Thymus (tissue), 11 donors: ENCODE data around the gene PLXNB2. TPM values are rescaled to one million over a fixed set of nuclear protein-coding genes. Genes with fewer than 3 reads are reported as not detected.

Experiments
- DNase-seq, 9 donors: peaks; one replicate each; pipeline ENCODE4 v3.0.0-alpha.2; 2013; ENCODE audit warnings: low spot score in 9 of 9, low read depth in 6 of 9, missing footprints in 1 of 9
- H3K27ac ChIP-seq, 2 donors: one replicate each; pipeline ENCODE4 v1.5.1; 2013; ENCODE audit warnings: control low read depth in 1 of 2, low read depth in 1 of 2, low read length in 1 of 2, mild to moderate bottlenecking in 1 of 2, moderate library complexity in 1 of 2
- H3K27me3 ChIP-seq, 2 donors: one replicate each; pipeline ENCODE4 v1.5.1; 2013; ENCODE audit warnings: low read length in 1 of 2; ENCODE audit not compliant: control insufficient read depth in 2 of 2, insufficient read depth in 1 of 2
- H3K36me3 ChIP-seq, 2 donors: one replicate each; pipeline ENCODE4 v1.5.1; 2013; ENCODE audit warnings: low read length in 1 of 2, mild to moderate bottlenecking in 1 of 2, moderate library complexity in 1 of 2; ENCODE audit not compliant: control insufficient read depth in 2 of 2, insufficient read depth in 2 of 2
- H3K4me1 ChIP-seq, 2 donors: one replicate each; pipeline ENCODE4 v1.5.1; 2013; ENCODE audit warnings: low read length in 2 of 2; ENCODE audit not compliant: control insufficient read depth in 2 of 2, insufficient read depth in 2 of 2
- H3K4me3 ChIP-seq, 2 donors: one replicate each; pipeline ENCODE4 v1.5.1; 2013; ENCODE audit warnings: low read length in 2 of 2, control low read depth in 1 of 2, mild to moderate bottlenecking in 1 of 2
- H3K9me3 ChIP-seq, 2 donors: one replicate each; pipeline ENCODE4 v1.5.1; 2013; ENCODE audit warnings: low read length in 1 of 2, mild to moderate bottlenecking in 1 of 2; ENCODE audit not compliant: control insufficient read depth in 2 of 2, insufficient read depth in 1 of 2
- WGBS: extraction: QIAGEN DNeasy Blood & Tissue Kit; methylation state at CpG from one replicate; pipeline ENCODE4 v1.1.7; 2013; 5-methylcytosine and 5-hydroxymethylcytosine counted together
- polyA plus RNA-seq: library from polyadenylated mRNA; stranded (reverse); fragments of 200-250 nt; gene quantifications from one replicate; pipeline ENCODE4 v1.2.3, GENCODE V29; 2013
- total RNA-seq: library from RNA; stranded (reverse); fragments of 120-200 nt; gene quantifications from one replicate; pipeline ENCODE4 v1.2.4, GENCODE V29; 2013
- donor health status: healthy.

PLXNB2 gene
- total and polyA plus RNA-seq, 2 donors, result 13.1 to 53.2 TPM

DNA sequence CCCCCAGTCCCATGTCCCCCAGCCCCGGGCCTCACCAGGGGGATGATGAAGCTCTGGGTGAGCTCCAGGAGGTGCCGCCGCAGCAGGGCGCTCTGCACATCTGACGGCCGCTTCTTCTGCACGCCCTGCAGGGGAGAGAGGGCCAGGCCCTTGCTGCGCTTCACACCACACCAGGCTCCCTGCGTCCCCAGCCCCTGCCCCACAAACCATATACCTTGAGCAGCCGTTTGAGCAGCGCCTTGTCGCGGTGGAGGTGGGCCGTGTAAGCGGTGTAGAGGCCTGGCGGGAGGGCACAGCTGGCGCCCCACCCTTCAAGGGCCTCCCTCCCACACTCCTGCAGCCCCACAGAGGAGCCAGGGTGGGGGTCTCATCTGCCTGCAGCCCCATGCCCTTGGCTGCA lies 6.2 kb upstream of the PLXNB2 start:
- no peaks in the 10 kb centered on the region for H3K36me3 ChIP-seq
- H3K9me3 ChIP-seq, result peaks cover 0 to 1% of the 10 kb centered on the region in 2 donors
- H3K27ac ChIP-seq, result no peak overlapping the region
- H3K4me1 ChIP-seq, result peaks cover 12 to 25% of the 10 kb centered on the region in 2 donors
- no peak overlapping the region for H3K4me3 ChIP-seq
- DNase-seq, result peak in 1 of 9 donors; percentile 41
- peaks cover 10 to 35% of the 10 kb centered on the region in 2 donors for H3K27me3 ChIP-seq
- WGBS, result 73% methylated on average over 17 of the region's 17 CpGs

DNA sequence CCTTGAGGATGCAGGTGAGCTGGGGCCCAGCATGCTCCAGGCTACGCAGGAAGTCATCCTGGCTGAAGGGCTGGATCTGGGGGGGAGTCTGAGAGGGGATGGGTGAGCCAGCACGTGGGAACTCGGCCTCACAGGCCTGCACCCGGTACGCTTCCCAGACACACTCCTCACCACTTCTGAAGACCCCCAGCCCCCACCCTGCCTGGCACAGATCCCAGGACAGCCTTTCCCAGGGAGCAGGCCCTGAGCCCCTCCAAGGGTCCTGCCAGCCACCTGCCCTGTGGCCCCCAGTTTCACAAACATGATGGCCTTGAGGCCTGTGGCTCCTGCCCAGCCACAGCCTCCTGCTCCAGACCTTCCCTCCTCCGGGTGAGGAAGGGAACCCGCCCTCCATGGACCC lies 5.6 kb upstream of the PLXNB2 start:
- no peak for DNase-seq
- Histone ChIP-seq H3K27ac (no peak overlapping the region), H3K36me3 (no peaks in the 10 kb centered on the region), H3K4me3 (no peak overlapping the region), H3K9me3 (peaks cover 1% of the 10 kb centered on the region in 2 donors), H3K27me3 (peaks cover 16 to 41% of the 10 kb centered on the region in 2 donors), H3K4me1 (peaks cover 12 to 29% of the 10 kb centered on the region in 2 donors)
- 87% methylated on average over 7 of the region's 7 CpGs for WGBS

DNA sequence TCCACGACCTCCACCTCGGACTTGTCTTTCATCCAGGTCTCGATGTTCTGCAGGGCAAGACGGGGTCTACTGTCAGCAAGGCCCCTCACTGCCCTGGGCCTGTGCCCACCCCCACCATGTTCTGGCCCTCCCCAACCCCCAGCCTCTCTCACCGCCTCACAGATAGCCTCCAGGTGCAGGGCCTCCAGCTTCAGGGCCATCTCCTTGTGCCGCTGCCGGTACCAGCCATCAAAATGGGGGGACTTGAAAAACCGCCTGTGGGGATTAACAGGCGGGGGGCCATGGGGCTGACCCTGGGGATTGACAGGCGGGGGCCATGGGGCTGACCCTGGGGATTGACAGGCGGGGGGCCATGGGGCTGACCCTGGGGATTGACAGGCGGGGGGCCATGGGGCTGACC lies 4.9 kb upstream of the PLXNB2 start:
- H3K27me3 ChIP-seq, result peaks cover 19 to 46% of the 10 kb centered on the region in 2 donors
- peaks cover 12 to 31% of the 10 kb centered on the region in 2 donors for H3K4me1 ChIP-seq
- no peak overlapping the region for H3K4me3 ChIP-seq
- H3K36me3 ChIP-seq, result no peaks in the 10 kb centered on the region
- no peak overlapping the region for H3K27ac ChIP-seq
- no peak for DNase-seq
- over 99% methylated on average over 12 of the region's 12 CpGs for WGBS
- H3K9me3 ChIP-seq, result peaks cover 1 to 4% of the 10 kb centered on the region in 2 donors

DNA sequence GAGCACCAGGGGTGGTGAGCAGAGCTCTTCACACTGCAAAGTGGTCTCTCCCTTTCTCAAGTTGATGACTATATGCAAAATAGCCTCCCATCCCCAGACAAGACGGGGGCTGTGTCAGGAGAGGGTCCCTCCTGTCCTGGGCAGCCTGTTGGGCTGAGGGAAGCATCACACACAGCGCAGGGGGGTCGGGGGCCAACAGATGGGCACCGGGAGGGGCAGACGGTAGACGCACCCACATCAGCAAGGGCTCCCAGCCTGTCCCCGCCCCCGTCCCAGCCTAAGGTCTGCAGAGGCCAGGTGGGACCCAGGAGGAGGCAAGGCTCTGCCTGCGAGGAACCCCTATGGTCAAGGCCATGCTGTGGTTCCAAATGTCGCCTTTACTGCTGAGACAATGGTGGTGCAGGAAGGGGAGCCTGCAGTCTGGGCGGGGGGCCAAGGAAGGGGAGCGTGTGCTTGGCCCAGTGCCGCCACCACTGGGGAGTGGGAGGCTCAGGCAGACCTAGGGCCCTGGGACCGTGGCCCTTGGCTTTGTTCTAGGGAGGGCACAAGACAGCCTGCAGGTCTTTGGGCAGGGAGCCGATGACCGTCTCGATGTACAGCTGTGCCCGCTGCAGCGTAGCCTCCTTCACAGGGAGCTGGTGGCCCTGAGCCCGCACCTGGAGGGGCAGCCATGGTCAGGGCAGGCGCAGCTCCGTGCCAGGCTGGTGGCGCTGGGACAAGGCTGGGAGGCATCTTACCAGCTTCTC lies 4.3 kb upstream of the PLXNB2 start:
- Histone ChIP-seq H3K27ac (no peak overlapping the region), H3K4me3 (no peak overlapping the region), H3K36me3 (no peaks in the 10 kb centered on the region), H3K9me3 (peaks cover 1 to 4% of the 10 kb centered on the region in 2 donors), H3K4me1 (peaks cover 15 to 33% of the 10 kb centered on the region in 2 donors), H3K27me3 (peaks cover 24 to 51% of the 10 kb centered on the region in 2 donors)
- WGBS, result 96% methylated on average over 23 of the region's 23 CpGs
- DNase-seq, result no peak

DNA sequence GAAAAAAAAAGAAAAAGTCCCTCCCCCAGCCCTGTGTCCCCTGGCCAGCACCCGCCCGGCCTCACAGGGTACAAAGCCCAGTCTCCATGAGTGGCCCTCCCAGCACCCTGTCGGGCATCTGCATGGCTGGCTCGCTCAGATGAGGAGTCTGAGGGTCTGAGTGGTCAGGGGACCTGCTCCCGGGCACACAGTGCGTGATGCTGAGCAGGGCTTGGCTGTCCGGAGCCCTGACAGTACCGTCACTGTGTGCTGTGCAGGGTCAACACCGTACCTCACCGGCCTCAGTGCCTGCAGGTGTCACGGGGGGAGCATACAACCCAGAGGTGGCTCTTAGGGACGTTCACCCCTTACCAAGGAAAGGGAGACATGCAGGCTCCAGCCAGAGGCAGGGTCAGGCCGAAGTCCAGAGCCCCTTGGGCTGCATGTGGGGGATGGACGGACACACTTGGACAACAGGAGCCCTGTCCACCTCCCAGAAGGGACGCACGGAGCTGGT lies 3.6 kb upstream of the PLXNB2 start:
- DNase-seq, result no peak
- 97% methylated on average over 16 of the region's 16 CpGs for WGBS
- Histone ChIP-seq H3K4me3 (no peak overlapping the region), H3K27ac (no peak overlapping the region), H3K36me3 (no peaks in the 10 kb centered on the region), H3K4me1 (peaks cover 15 to 39% of the 10 kb centered on the region in 2 donors), H3K9me3 (peaks cover 1 to 4% of the 10 kb centered on the region in 2 donors), H3K27me3 (peaks cover 32 to 59% of the 10 kb centered on the region in 2 donors)

DNA sequence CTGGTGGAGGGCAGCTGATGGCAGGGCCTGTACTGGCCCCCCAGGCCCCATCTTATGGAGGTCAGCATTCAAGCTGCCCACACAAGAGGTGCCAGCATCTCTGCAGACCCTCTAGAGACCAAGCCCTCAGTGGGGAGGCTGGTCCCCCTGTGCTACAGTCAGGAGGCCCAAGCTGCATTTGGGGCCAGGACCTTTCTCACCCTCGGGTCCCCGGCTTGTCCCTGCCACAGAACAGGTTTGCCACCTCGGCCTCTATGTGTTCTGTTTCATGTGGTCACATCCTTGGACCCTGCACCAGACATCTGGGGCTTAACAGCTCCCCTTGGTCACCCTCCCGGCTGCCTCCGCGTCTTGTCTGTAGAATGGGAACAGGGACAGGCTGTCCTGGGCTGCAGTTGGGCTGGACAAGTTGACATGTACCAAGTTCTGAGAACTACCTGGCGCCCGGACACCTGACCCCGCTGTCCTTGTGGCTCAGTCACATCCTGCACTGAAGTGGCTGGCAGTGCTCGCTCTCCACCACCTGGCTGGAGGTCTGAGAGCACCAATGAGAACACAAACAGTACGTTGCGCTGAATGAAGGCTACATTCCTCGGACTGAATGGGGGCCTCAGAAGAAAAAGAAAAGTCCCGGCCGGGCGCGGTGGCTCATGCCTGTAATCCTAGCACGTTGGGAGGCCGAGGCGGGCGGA lies 2.7 kb upstream of the PLXNB2 start:
- peaks cover 40 to 65% of the 10 kb centered on the region in 2 donors for H3K27me3 ChIP-seq
- peaks cover 15 to 41% of the 10 kb centered on the region in 2 donors for H3K4me1 ChIP-seq
- no peak for DNase-seq
- no peaks in the 10 kb centered on the region for H3K36me3 ChIP-seq
- 96% methylated on average over 21 of the region's 21 CpGs for WGBS
- no peak overlapping the region for H3K27ac ChIP-seq
- peaks cover 0 to 4% of the 10 kb centered on the region in 2 donors for H3K9me3 ChIP-seq
- H3K4me3 ChIP-seq, result no peak overlapping the region

DNA sequence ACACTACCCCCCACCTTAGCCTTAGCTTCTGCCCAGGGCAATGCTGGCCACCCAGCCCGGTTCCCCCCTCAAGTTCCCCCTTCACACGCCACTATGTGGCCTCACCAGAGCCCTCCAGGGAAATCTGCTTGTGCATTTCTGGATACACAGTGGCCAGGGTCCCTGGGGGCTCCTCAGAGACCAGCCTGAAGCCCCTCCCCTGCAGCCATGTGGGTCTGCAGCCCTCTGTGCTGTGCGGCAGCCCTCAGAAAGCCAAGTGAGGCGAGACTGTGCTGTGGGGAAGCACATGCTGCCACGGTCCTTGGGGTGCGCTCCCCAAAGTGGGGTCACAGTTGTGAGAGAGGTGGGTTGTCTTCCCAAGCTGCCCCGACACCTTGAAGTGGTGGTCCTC lies 2.1 kb upstream of the PLXNB2 start:
- Histone ChIP-seq H3K4me3 (no peak overlapping the region), H3K27ac (no peak overlapping the region), H3K27me3 (peaks cover 45 to 70% of the 10 kb centered on the region in 2 donors), H3K36me3 (no peaks in the 10 kb centered on the region), H3K9me3 (peaks cover 0 to 4% of the 10 kb centered on the region in 2 donors), H3K4me1 (peaks cover 10 to 41% of the 10 kb centered on the region in 2 donors)
- 87% methylated on average over 7 of the region's 7 CpGs for WGBS
- DNase-seq, result no peak

DNA sequence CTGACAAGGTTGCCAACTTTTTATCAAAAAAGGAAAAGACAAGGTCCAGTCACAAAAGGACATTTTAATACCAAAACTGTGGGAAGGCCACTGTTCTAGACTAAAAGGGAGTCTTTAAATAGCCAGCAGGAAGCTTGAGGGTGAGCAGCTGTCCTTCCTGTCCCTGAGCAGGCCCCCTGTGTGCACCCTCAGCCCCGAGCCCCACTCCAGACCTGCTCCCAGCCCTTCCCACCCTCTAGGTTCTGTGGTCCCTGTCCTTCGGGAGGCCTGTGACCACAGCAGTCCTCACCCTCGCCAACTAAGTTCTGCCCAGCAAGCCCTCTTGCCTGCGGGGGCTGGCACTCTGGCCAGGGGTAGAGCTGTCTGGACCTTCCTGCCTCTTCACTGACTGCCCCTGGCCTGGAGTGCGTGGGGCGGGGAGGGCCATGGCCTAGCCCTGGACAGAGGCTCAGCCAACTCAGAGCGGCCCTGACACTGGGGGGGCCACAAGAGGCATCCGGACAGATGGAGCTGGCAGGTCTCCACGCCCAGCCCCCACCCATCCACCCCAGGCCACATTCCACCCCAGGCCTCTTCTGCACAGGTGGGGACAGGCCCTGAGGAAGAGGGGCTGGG lies 1.6 kb upstream of the PLXNB2 start:
- Histone ChIP-seq H3K27me3 (peaks cover 45 to 73% of the 10 kb centered on the region in 2 donors), H3K9me3 (peaks cover 0 to 4% of the 10 kb centered on the region in 2 donors), H3K4me3 (no peak overlapping the region), H3K4me1 (peaks cover 7 to 41% of the 10 kb centered on the region in 2 donors), H3K27ac (peak overlapping the region; percentile 11 to 33), H3K36me3 (no peaks in the 10 kb centered on the region)
- no peak for DNase-seq
- 72% methylated on average over 9 of the region's 9 CpGs for WGBS

DNA sequence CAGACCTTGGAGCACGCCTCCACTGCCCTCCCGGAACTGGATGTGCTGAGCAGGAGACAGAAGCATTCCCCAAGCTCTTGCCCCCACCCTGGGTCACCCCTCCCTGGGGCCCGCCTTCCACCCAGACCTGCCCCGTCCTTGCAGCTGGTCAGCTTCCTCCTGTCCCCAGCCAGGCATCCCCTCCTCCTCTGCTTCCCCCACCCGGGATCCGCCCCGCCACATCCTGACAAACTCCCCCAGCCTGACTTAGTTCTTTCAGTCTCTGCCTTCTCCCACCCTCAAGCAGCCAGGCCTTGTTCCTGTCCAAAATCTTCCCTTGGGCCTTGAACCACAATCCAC lies 1.1 kb upstream of the PLXNB2 start:
- Histone ChIP-seq H3K4me1 (peaks cover 7 to 41% of the 10 kb centered on the region in 2 donors), H3K27me3 (peaks cover 45 to 78% of the 10 kb centered on the region in 2 donors), H3K36me3 (no peaks in the 10 kb centered on the region), H3K27ac (peak overlapping the region in 1 of 2 donors; percentile 11), H3K4me3 (no peak overlapping the region), H3K9me3 (peaks cover 0 to 4% of the 10 kb centered on the region in 2 donors)
- WGBS, result 48% methylated on average over 7 of the region's 7 CpGs
- no peak for DNase-seq
